HG03575 (cell line): ENCODE results near the gene OR10H2.
"Not testable (repeated sequence)": the region's sequence is repeated elsewhere in the genome, so short reads cannot be mapped to it uniquely, and the experiment has no call there.

Experiments
- ATAC-seq: cut with Tn5 transposase; IDR thresholded peaks from one replicate; pipeline ENCODE4 v1.9.1; 2021; ENCODE audit not compliant: unreplicated experiment, insufficient number of reproducible peaks, low FRiP score; ENCODE audit errors: extremely low read depth

Gene OR10H2

GRCh38 chr19:15727724-15728123 is at the start of gene OR10H2:
OR10H2 (plus strand) TSS chr19:15728024; CDS start chr19:15728044, 20 bp downstream.
- ATAC-seq, result no peak

GRCh38 chr19:15679089-15679488 is 48.7 kb upstream of the OR10H2 start:
- no peak for ATAC-seq

- ATAC-seq, result not testable (repeated sequence)
Observed at GRCh38 chr19:15679865-15680264, 48.0 kb upstream of the OR10H2 start.

- no peak for ATAC-seq
Observed at GRCh38 chr19:15680478-15681322, 47.1 kb upstream of the OR10H2 start.

- no peak for ATAC-seq
Observed at GRCh38 chr19:15683411-15683810, 44.4 kb upstream of the OR10H2 start.

- no peak for ATAC-seq
Observed at GRCh38 chr19:15684828-15685227, 43.0 kb upstream of the OR10H2 start.

- no peak for ATAC-seq
Observed at GRCh38 chr19:15696654-15697194, 31.1 kb upstream of the OR10H2 start.

GRCh38 chr19:15701757-15702533 is 25.9 kb upstream of the OR10H2 start:
- ATAC-seq, result no peak

GRCh38 chr19:15702534-15702930 is 25.3 kb upstream of the OR10H2 start:
- no peak for ATAC-seq

- no peak for ATAC-seq
Observed at GRCh38 chr19:15714638-15715037, 13.2 kb upstream of the OR10H2 start.

GRCh38 chr19:15715642-15716041 is 12.2 kb upstream of the OR10H2 start:
- ATAC-seq, result no peak

GRCh38 chr19:15717809-15718208 is 10.0 kb upstream of the OR10H2 start:
- ATAC-seq, result no peak

- no peak for ATAC-seq
Observed at GRCh38 chr19:15721268-15721667, 6.6 kb upstream of the OR10H2 start.

GRCh38 chr19:15722956-15723355 is 4.9 kb upstream of the OR10H2 start:
- ATAC-seq, result no peak

GRCh38 chr19:15730538-15730937 is 2.7 kb downstream of the OR10H2 start:
- ATAC-seq, result no peak

- ATAC-seq, result no peak
Observed at GRCh38 chr19:15732388-15732787, 4.6 kb downstream of the OR10H2 start.

- no peak for ATAC-seq
Observed at GRCh38 chr19:15733895-15734294, 6.1 kb downstream of the OR10H2 start.

- ATAC-seq, result no peak
Observed at GRCh38 chr19:15737722-15738121, 9.9 kb downstream of the OR10H2 start, which contains the start of gene OR10H3. OR10H3 (plus strand) TSS chr19:15737985; CDS start chr19:15741393, 3,408 bp downstream.

GRCh38 chr19:15740785-15741184 is 13.0 kb downstream of the OR10H2 start:
- ATAC-seq, result no peak

- no peak for ATAC-seq
Observed at GRCh38 chr19:15748239-15748638, 20.4 kb downstream of the OR10H2 start.
